Mucosa of rectum (tissue), 2 donors: ENCODE data around the gene FAM32A.
A peak's percentile ranks its signal among the peaks of the same experiment; 100 is the strongest.
"Not testable (repeated sequence)": the region's sequence is repeated elsewhere in the genome, so short reads cannot be mapped to it uniquely, and the experiment has no call there.

ENCODE experiments used
- H3K27ac ChIP-seq, 2 donors: one replicate each; pipeline ENCODE4 v1.7.0; 2013; ENCODE audit warnings: inconsistent platforms in 2 of 2, low read depth in 2 of 2, low read length in 2 of 2
- H3K27me3 ChIP-seq, 2 donors: one replicate each; pipeline ENCODE4 v1.7.0; 2013; ENCODE audit warnings: low read length in 2 of 2; ENCODE audit not compliant: control insufficient read depth in 2 of 2, insufficient read depth in 2 of 2
- H3K36me3 ChIP-seq, 2 donors: one replicate each; pipeline ENCODE4 v1.7.0; 2013; ENCODE audit warnings: low read length in 2 of 2; ENCODE audit not compliant: control insufficient read depth in 2 of 2, insufficient read depth in 2 of 2
- H3K4me1 ChIP-seq, 2 donors: one replicate each; pipeline ENCODE4 v1.7.0; 2013; ENCODE audit warnings: low read length in 2 of 2, mild to moderate bottlenecking in 1 of 2; ENCODE audit not compliant: control insufficient read depth in 2 of 2, insufficient read depth in 2 of 2
- H3K4me3 ChIP-seq, 2 donors: one replicate each; pipeline ENCODE4 v1.7.0; 2013; ENCODE audit warnings: low read length in 2 of 2
- H3K9ac ChIP-seq, 2 donors: one replicate each; pipeline ENCODE4 v1.7.0; 2013; ENCODE audit warnings: low read length in 2 of 2, low read depth in 1 of 2, mild to moderate bottlenecking in 1 of 2
- H3K9me3 ChIP-seq, 2 donors: one replicate each; pipeline ENCODE4 v1.7.0; 2013; ENCODE audit warnings: low read length in 2 of 2; ENCODE audit not compliant: control insufficient read depth in 2 of 2
- donor health status: healthy.
- donor health status: Normal muscosa, but diverticular disease.

The FAM32A gene

GRCh38 chr19:16164222-16164890 is 20.9 kb upstream of the FAM32A start:
- Histone ChIP-seq H3K4me1 (peaks cover 0 to 3% of the 10 kb centered on the region in 2 donors), H3K9me3 (no peaks in the 10 kb centered on the region), H3K9ac (no peak overlapping the region), H3K27ac (no peak overlapping the region), H3K27me3 (no peaks in the 10 kb centered on the region), H3K4me3 (no peak overlapping the region), H3K36me3 (no peaks in the 10 kb centered on the region)

- Histone ChIP-seq H3K27me3 (no peaks in the 10 kb centered on the region), H3K27ac (no peak overlapping the region), H3K9ac (no peak overlapping the region), H3K4me3 (no peak overlapping the region), H3K4me1 (peaks cover 0 to 3% of the 10 kb centered on the region in 2 donors), H3K9me3 (no peaks in the 10 kb centered on the region), H3K36me3 (no peaks in the 10 kb centered on the region)
Measured at GRCh38 chr19:16166417-16166816, 18.8 kb upstream of the FAM32A start.

- no peaks in the 10 kb centered on the region for H3K27me3 ChIP-seq
- no peaks in the 10 kb centered on the region for H3K9me3 ChIP-seq
- no peak overlapping the region for H3K9ac ChIP-seq
- H3K36me3 ChIP-seq: no peaks in the 10 kb centered on the region
- peaks cover 0 to 3% of the 10 kb centered on the region in 2 donors for H3K4me1 ChIP-seq
- no peak overlapping the region for H3K27ac ChIP-seq
- H3K4me3 ChIP-seq: no peak overlapping the region
Measured at GRCh38 chr19:16167055-16167454, 18.2 kb upstream of the FAM32A start.

GRCh38 chr19:16168465-16169081 is 16.6 kb upstream of the FAM32A start:
- no peaks in the 10 kb centered on the region for H3K36me3 ChIP-seq
- H3K9me3 ChIP-seq: no peaks in the 10 kb centered on the region
- no peak overlapping the region for H3K9ac ChIP-seq
- H3K27me3 ChIP-seq: no peaks in the 10 kb centered on the region
- H3K27ac ChIP-seq: no peak overlapping the region
- peaks cover 0 to 3% of the 10 kb centered on the region in 2 donors for H3K4me1 ChIP-seq
- no peak overlapping the region for H3K4me3 ChIP-seq

- no peaks in the 10 kb centered on the region for H3K36me3 ChIP-seq
- no peaks in the 10 kb centered on the region for H3K27me3 ChIP-seq
- H3K4me3 ChIP-seq: no peak overlapping the region
- H3K9me3 ChIP-seq: no peaks in the 10 kb centered on the region
- H3K9ac ChIP-seq: no peak overlapping the region
- no peaks in the 10 kb centered on the region for H3K4me1 ChIP-seq
- H3K27ac ChIP-seq: no peak overlapping the region
Measured at GRCh38 chr19:16170134-16170533, 15.1 kb upstream of the FAM32A start.

- Histone ChIP-seq H3K4me1 (no peaks in the 10 kb centered on the region), H3K9ac (no peak overlapping the region), H3K4me3 (no peak overlapping the region), H3K9me3 (no peaks in the 10 kb centered on the region), H3K36me3 (no peaks in the 10 kb centered on the region), H3K27me3 (no peaks in the 10 kb centered on the region), H3K27ac (no peak overlapping the region)
Measured at GRCh38 chr19:16175954-16176353, 9.3 kb upstream of the FAM32A start.

- H3K9me3 ChIP-seq, H3K4me1 ChIP-seq, H3K9ac ChIP-seq, H3K4me3 ChIP-seq, H3K27me3 ChIP-seq, H3K36me3 ChIP-seq, H3K27ac ChIP-seq: not testable (repeated sequence)
Measured at GRCh38 chr19:16178866-16179265, 6.3 kb upstream of the FAM32A start.

GRCh38 chr19:16180611-16181010 is 4.6 kb upstream of the FAM32A start:
- Histone ChIP-seq H3K27me3 (no peaks in the 10 kb centered on the region), H3K4me1 (no peaks in the 10 kb centered on the region), H3K9ac (no peak overlapping the region), H3K9me3 (no peaks in the 10 kb centered on the region), H3K36me3 (no peaks in the 10 kb centered on the region), H3K4me3 (no peak overlapping the region), H3K27ac (no peak overlapping the region)

GRCh38 chr19:16184665-16185122 is 516 bp upstream of the FAM32A start:
- Histone ChIP-seq H3K9ac (peak overlapping the region in 1 of 2 donors; percentile 97), H3K4me3 (peak overlapping the region; percentile 97 to 100), H3K27ac (peak overlapping the region; percentile 29 to 83), H3K4me1 (peaks cover 4 to 13% of the 10 kb centered on the region in 2 donors), H3K9me3 (no peaks in the 10 kb centered on the region), H3K27me3 (no peaks in the 10 kb centered on the region), H3K36me3 (peaks cover 11 to 19% of the 10 kb centered on the region in 2 donors)

GRCh38 chr19:16185768-16186123 is 536 bp downstream of the FAM32A start:
- Histone ChIP-seq H3K27me3 (no peaks in the 10 kb centered on the region), H3K36me3 (peaks cover 22 to 29% of the 10 kb centered on the region in 2 donors), H3K9ac (peak overlapping the region; percentile 91 to 97), H3K4me3 (peak overlapping the region; percentile 97 to 100), H3K9me3 (no peaks in the 10 kb centered on the region), H3K4me1 (peaks cover 4 to 13% of the 10 kb centered on the region in 2 donors), H3K27ac (peak overlapping the region; percentile 82 to 83)
